SK-N-MC (cell line): ENCODE results near the gene ADAP1.

Source experiments
- EZH2 ChIP-seq: fragments of 200-600 bp; sonication (generic); IDR thresholded peaks from one replicate; pipeline ENCODE4 v1.6.1; 2017; ENCODE audit warnings: antibody characterized with exemption
- FOXP2 ChIP-seq: optimal IDR thresholded peaks from 2 replicates; pipeline ENCODE3; 2011; ENCODE audit warnings: mild to moderate bottlenecking, moderate library complexity; ENCODE audit not compliant: insufficient read depth; ENCODE audit errors: extremely low read length, control extremely low read depth
- POLR2AphosphoS5 ChIP-seq: IDR thresholded peaks from 2 replicates; pipeline ENCODE4 v1.6.1; 2012; ENCODE audit warnings: mild to moderate bottlenecking, low read depth, low read length, borderline replicate concordance

DNA sequence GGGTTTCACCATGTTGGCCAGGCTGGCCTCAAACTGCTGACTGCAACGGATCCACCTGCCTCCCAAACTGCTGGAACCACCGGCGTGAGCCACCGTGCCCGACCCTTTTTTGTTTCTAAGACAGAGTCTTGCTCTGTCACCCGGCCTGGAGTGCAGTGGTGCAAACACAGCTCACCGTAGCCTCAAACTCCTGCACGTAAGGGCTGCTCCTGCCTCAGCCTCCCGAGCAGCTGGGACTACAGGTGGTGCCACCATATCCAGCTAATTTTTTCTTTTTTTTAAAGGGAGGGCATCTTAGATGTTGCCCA lies 36.4 kb downstream of the ADAP1 start:
- TF ChIP-seq EZH2, result no peak
- no peak for TF ChIP-seq POLR2AphosphoS5
- TF ChIP-seq FOXP2, result no peak
